Astrocyte (in vitro differentiated cells and primary cell): ENCODE data around the gene GJD3.

Experiments
- EZH2 ChIP-seq: IDR thresholded peaks from 2 replicates; pipeline ENCODE4 v1.6.1; 2012; ENCODE audit warnings: mild to moderate bottlenecking, low read length, inconsistent platforms; ENCODE audit not compliant: insufficient read depth
- TF ChIP-seq, protein P1 (sequence below): IDR thresholded peaks from 2 replicates; pipeline ENCODE4 v1.5.1; 2011; ENCODE audit warnings: low read depth, mild to moderate bottlenecking, inconsistent platforms, low read length, moderate library complexity; ENCODE audit not compliant: insufficient read depth

DNA sequence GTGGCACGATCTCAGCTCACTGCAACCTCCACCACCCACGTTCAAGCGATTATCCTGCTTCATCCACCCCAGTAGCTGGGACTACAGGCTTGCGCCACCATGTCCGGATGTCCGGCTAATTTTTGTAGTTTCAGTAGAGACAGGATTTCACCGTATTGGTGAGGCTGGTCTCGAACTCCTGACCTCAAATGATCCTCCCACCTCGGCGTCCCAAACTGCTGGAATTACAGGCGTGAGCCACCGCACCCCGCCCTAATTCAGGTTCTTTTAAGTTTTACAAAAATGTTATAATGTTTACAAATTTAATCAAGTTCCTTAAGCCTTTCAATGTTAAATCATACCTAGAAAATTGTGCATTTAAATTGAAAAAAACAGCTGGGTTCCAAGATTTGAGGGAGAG is 13.3 kb upstream of the GJD3 start:
- TF ChIP-seq EZH2: no peak
- TF ChIP-seq, protein P1, sequence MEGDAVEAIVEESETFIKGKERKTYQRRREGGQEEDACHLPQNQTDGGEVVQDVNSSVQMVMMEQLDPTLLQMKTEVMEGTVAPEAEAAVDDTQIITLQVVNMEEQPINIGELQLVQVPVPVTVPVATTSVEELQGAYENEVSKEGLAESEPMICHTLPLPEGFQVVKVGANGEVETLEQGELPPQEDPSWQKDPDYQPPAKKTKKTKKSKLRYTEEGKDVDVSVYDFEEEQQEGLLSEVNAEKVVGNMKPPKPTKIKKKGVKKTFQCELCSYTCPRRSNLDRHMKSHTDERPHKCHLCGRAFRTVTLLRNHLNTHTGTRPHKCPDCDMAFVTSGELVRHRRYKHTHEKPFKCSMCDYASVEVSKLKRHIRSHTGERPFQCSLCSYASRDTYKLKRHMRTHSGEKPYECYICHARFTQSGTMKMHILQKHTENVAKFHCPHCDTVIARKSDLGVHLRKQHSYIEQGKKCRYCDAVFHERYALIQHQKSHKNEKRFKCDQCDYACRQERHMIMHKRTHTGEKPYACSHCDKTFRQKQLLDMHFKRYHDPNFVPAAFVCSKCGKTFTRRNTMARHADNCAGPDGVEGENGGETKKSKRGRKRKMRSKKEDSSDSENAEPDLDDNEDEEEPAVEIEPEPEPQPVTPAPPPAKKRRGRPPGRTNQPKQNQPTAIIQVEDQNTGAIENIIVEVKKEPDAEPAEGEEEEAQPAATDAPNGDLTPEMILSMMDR: no peak
